Thoracic aorta (tissue), 2 donors: ENCODE data around the gene CCDC17. TPM values are rescaled to one million over a fixed set of nuclear protein-coding genes. Genes with fewer than 3 reads are reported as not detected.

ENCODE experiments used
- ATAC-seq: fragments of 150-250 bp; one replicate; pipeline ENCODE4 v1.8.0; 2017; ENCODE audit warnings: low read depth; ENCODE audit not compliant: insufficient number of reproducible peaks, low FRiP score
- DNase-seq: peaks from one replicate; pipeline ENCODE4 v3.0.0-alpha.2; 2020; ENCODE audit warnings: low spot score
- H3K27ac ChIP-seq, 2 donors: fragments of 200-600 bp; sonication (generic); 1 replicate in 1 of 2; 2 replicates in 1 of 2; pipeline ENCODE4 v1.5.1; 2016; ENCODE audit warnings: mild to moderate bottlenecking in 2 of 2, moderate library complexity in 2 of 2
- H3K27me3 ChIP-seq: fragments of 200-600 bp; sonication (generic); replicated peaks from 2 replicates; pipeline ENCODE4 v1.6.0; 2016; ENCODE audit warnings: mild to moderate bottlenecking; ENCODE audit not compliant: insufficient read depth
- H3K36me3 ChIP-seq: fragments of 200-600 bp; sonication (generic); one replicate; pipeline ENCODE4 v1.5.1; 2016
- H3K4me1 ChIP-seq, 2 donors: fragments of 200-600 bp; sonication (generic); 1 replicate in 1 of 2; 2 replicates in 1 of 2; pipeline versions ENCODE4 v1.5.1 to v1.6.0; 2016; ENCODE audit warnings: low read depth in 2 of 2, mild to moderate bottlenecking in 1 of 2; ENCODE audit not compliant: control insufficient read depth in 1 of 2
- H3K4me3 ChIP-seq: fragments of 200-600 bp; sonication (generic); 2 replicates; pipeline ENCODE4 v1.5.1; 2016; ENCODE audit warnings: mild to moderate bottlenecking
- H3K9me3 ChIP-seq: fragments of 200-600 bp; sonication (generic); 2 replicates; pipeline ENCODE4 v1.5.1; 2016
- CTCF ChIP-seq: fragments of 200-600 bp; sonication (generic); IDR thresholded peaks from one replicate; pipeline ENCODE4 v1.5.1; 2019; ENCODE audit warnings: antibody characterized with exemption
- total RNA-seq, 2 donors: library from RNA; depleted of rRNA; stranded (reverse); fragments of >200 nt; gene quantifications; one replicate each; pipeline versions ENCODE4 v1.1.0 to v1.2.3, GENCODE V29; 2016

Gene CCDC17
- total RNA-seq, 2 donors from 2014 or later, result 2.2 to 4.0 TPM

- Histone ChIP-seq H3K27ac (no peak overlapping the region), H3K4me1 (no peaks in the 10 kb centered on the region), H3K36me3 (peaks cover 73% of the 10 kb centered on the region), H3K4me3 (no peak overlapping the region), H3K27me3 (no peaks in the 10 kb centered on the region), H3K9me3 (no peaks in the 10 kb centered on the region)
- no peak for DNase-seq
- no peak for ATAC-seq
- TF ChIP-seq CTCF, result no peak
Observed at GRCh38 chr1:45654540-45655280, 30.9 kb upstream of the CCDC17 start.

- H3K27me3 ChIP-seq, result no peaks in the 10 kb centered on the region
- no peak overlapping the region for H3K4me3 ChIP-seq
- no peak for TF ChIP-seq CTCF
- ATAC-seq, result no peak
- peaks cover 18% of the 10 kb centered on the region for H3K36me3 ChIP-seq
- no peaks in the 10 kb centered on the region for H3K9me3 ChIP-seq
- no peaks in the 10 kb centered on the region for H3K4me1 ChIP-seq
- H3K27ac ChIP-seq, result no peak overlapping the region
- no peak for DNase-seq
Observed at GRCh38 chr1:45647248-45648021, 23.6 kb upstream of the CCDC17 start.

GRCh38 chr1:45644661-45645060 lies 20.8 kb upstream of the CCDC17 start:
- DNase-seq (no peak), ATAC-seq (no peak)
- TF ChIP-seq CTCF, result no peak
- Histone ChIP-seq H3K36me3 (peaks cover 16% of the 10 kb centered on the region), H3K9me3 (no peaks in the 10 kb centered on the region), H3K27me3 (no peaks in the 10 kb centered on the region), H3K27ac (no peak overlapping the region), H3K4me1 (no peaks in the 10 kb centered on the region), H3K4me3 (no peak overlapping the region)

GRCh38 chr1:45643978-45644377 lies 20.1 kb upstream of the CCDC17 start:
- no peak overlapping the region for H3K4me3 ChIP-seq
- H3K36me3 ChIP-seq, result peaks cover 19% of the 10 kb centered on the region
- H3K27me3 ChIP-seq, result no peaks in the 10 kb centered on the region
- no peak for ATAC-seq
- no peaks in the 10 kb centered on the region for H3K4me1 ChIP-seq
- no peak for TF ChIP-seq CTCF
- no peak overlapping the region for H3K27ac ChIP-seq
- no peak for DNase-seq
- no peaks in the 10 kb centered on the region for H3K9me3 ChIP-seq

- Histone ChIP-seq H3K27ac (no peak overlapping the region), H3K9me3 (no peaks in the 10 kb centered on the region), H3K36me3 (peaks cover 26% of the 10 kb centered on the region), H3K4me1 (no peaks in the 10 kb centered on the region), H3K27me3 (no peaks in the 10 kb centered on the region), H3K4me3 (no peak overlapping the region)
- no peak for ATAC-seq
- no peak for TF ChIP-seq CTCF
- no peak for DNase-seq
Observed at GRCh38 chr1:45643321-45643720, 19.5 kb upstream of the CCDC17 start.
